SK-N-SH (cell line): ENCODE results near the gene LAGE3. TPM values are rescaled to one million over a fixed set of nuclear protein-coding genes. Genes with fewer than 3 reads are reported as not detected.
"Not testable (repeated sequence)": the region's sequence is repeated elsewhere in the genome, so short reads cannot be mapped to it uniquely, and the experiment has no call there.

Experiments used
- CTCF ChIA-PET: fragments of 300-600, 350-600 bp; formaldehyde crosslinking; extraction: SDS; loops from one replicate; lab custom pipeline; 2021; lab: Yijun Ruan, JAX
- POLR2A ChIA-PET: fragments of 350-600 bp; sonication (Branson Sonifier 250); formaldehyde crosslinking; extraction: SDS; loops from one replicate; lab custom pipeline; 2020; ENCODE audit warnings: antibody characterized with exemption, inconsistent platforms; lab: Yijun Ruan, JAX
- DNase-seq: peaks from one replicate; pipeline ENCODE4 v3.0.0; 2012
- H2AFZ ChIP-seq: fragments of 200-600 bp; sonication (generic); 2 replicates; pipeline ENCODE4 v1.8.1; 2016; ENCODE audit warnings: antibody characterized with exemption, mild to moderate bottlenecking, low read depth
- H3F3A ChIP-seq: fragments of 200-600 bp; sonication (generic); replicated peaks from 2 replicates; pipeline ENCODE3; 2016; ENCODE audit warnings: antibody characterized with exemption, mild to moderate bottlenecking; ENCODE audit not compliant: insufficient read depth
- H3K27ac ChIP-seq, 2 experiments: fragments of 200-500 bp in 1 of 2; fragments of 200-600 bp in 1 of 2; sonication (Bioruptor generic) in 1 of 2; sonication (generic), shearing (Covaris generic) in 1 of 2; 2 replicates each; pipeline versions ENCODE4 v1.5.1 to v1.6.1; 2014 to 2016; ENCODE audit warnings: low read depth in 2 of 2, inconsistent platforms in 1 of 2, low read length in 1 of 2, mild to moderate bottlenecking in 1 of 2, mixed read lengths in 1 of 2
- H3K27me3 ChIP-seq: fragments of 200-600 bp; sonication (generic), shearing (Covaris generic); 2 replicates; pipeline ENCODE4 v1.6.1; 2016; ENCODE audit warnings: mixed run types; ENCODE audit not compliant: insufficient read depth
- H3K36me3 ChIP-seq, 2 experiments: fragments of 200-500 bp in 1 of 2; fragments of 200-600 bp in 1 of 2; sonication (Bioruptor generic) in 1 of 2; sonication (generic) in 1 of 2; replicated peaks in 1 of 2; 2 replicates each; pipeline versions ENCODE3 to v1.5.1; 2014 to 2016; ENCODE audit warnings: low read length in 1 of 2, mild to moderate bottlenecking in 1 of 2; ENCODE audit not compliant: insufficient read depth in 2 of 2, control insufficient read depth in 1 of 2
- H3K4me1 ChIP-seq, 2 experiments: fragments of 200-500 bp in 1 of 2; fragments of 200-600 bp in 1 of 2; sonication (Bioruptor generic) in 1 of 2; sonication (generic), shearing (Covaris generic) in 1 of 2; 2 replicates each; pipeline versions ENCODE4 v1.5.1 to v1.6.1; 2014 to 2016; ENCODE audit warnings: low read depth in 1 of 2, low read length in 1 of 2, mixed run types in 1 of 2; ENCODE audit not compliant: insufficient read depth in 2 of 2, control insufficient read depth in 1 of 2
- H3K4me2 ChIP-seq: fragments of 200-600 bp; sonication (generic), shearing (Covaris generic); 2 replicates; pipeline ENCODE4 v1.6.1; 2017; ENCODE audit warnings: mixed run types
- H3K4me3 ChIP-seq, 2 experiments: fragments of 200-500 bp in 1 of 2; fragments of 200-600 bp in 1 of 2; sonication (Bioruptor generic) in 1 of 2; sonication (generic), shearing (Covaris generic) in 1 of 2; 2 replicates each; pipeline versions ENCODE4 v1.5.1 to v1.8.1; 2014 to 2016; ENCODE audit warnings: low read depth in 2 of 2, inconsistent platforms in 1 of 2, low read length in 1 of 2, mild to moderate bottlenecking in 1 of 2, mixed read lengths in 1 of 2, moderate library complexity in 1 of 2
- H3K79me2 ChIP-seq: fragments of 200-600 bp; sonication (generic); 2 replicates; pipeline ENCODE4 v1.8.1; 2017; ENCODE audit warnings: mild to moderate bottlenecking; ENCODE audit not compliant: insufficient read depth
- H3K9ac ChIP-seq: fragments of 200-600 bp; sonication (generic); 2 replicates; pipeline ENCODE4 v1.6.1; 2017; ENCODE audit warnings: mixed run types
- H3K9me2 ChIP-seq: fragments of 200-600 bp; sonication (generic); 2 replicates; pipeline ENCODE4 v1.6.1; 2017; ENCODE audit warnings: mixed run types
- H3K9me3 ChIP-seq: fragments of 200-600 bp; sonication (generic); 2 replicates; pipeline ENCODE4 v1.6.1; 2017; ENCODE audit warnings: mixed run types, mild to moderate bottlenecking, moderate library complexity
- H4K20me1 ChIP-seq: fragments of 200-600 bp; sonication (generic); 2 replicates; pipeline ENCODE4 v1.6.1; 2017; ENCODE audit warnings: mild to moderate bottlenecking, mixed run types; ENCODE audit not compliant: insufficient read depth
- CTCF ChIP-seq: fragments of 200-600 bp; sonication (generic); IDR thresholded peaks from 2 replicates; pipeline ENCODE4 v1.6.1; 2017; ENCODE audit warnings: antibody characterized with exemption, mild to moderate bottlenecking, moderate library complexity
- ELF1 ChIP-seq: IDR thresholded peaks from 2 replicates; pipeline ENCODE4 v1.4.0; 2012
- EZH2phosphoT487 ChIP-seq: fragments of 200-600 bp; sonication (generic); IDR thresholded peaks from 2 replicates; pipeline ENCODE4 v1.6.1; 2017; ENCODE audit warnings: low read depth, mixed run types, mild to moderate bottlenecking, antibody characterized with exemption, moderate library complexity, borderline replicate concordance
- FOXJ3 ChIP-seq: sonication (generic); formaldehyde crosslinking; IDR thresholded peaks from 2 replicates; pipeline ENCODE4 v1.5.1; 2020; ENCODE audit warnings: mild to moderate bottlenecking, missing genetic modification reagents
- MXI1 ChIP-seq: IDR thresholded peaks from 2 replicates; pipeline ENCODE4 v1.6.1; 2012; ENCODE audit warnings: mild to moderate bottlenecking, low read depth, low read length, improper control_type of control experiment
- RAD21 ChIP-seq: IDR thresholded peaks from 2 replicates; pipeline ENCODE4 v1.6.1; 2012; ENCODE audit warnings: mild to moderate bottlenecking, low read length
- REST ChIP-seq: IDR thresholded peaks from 2 replicates; pipeline ENCODE4 v1.6.1; 2012; ENCODE audit warnings: mild to moderate bottlenecking, low read depth, low read length, moderate library complexity
- RFX5 ChIP-seq: IDR thresholded peaks from 2 replicates; pipeline ENCODE4 v1.6.1; 2012; ENCODE audit warnings: mild to moderate bottlenecking, improper control_type of control experiment, low read length
- RXRA ChIP-seq: IDR thresholded peaks from 2 replicates; pipeline ENCODE4 v1.4.0; 2012; ENCODE audit warnings: low read depth, mild to moderate bottlenecking, borderline replicate concordance
- TAF1 ChIP-seq: IDR thresholded peaks from 2 replicates; pipeline ENCODE4 v1.6.1; 2012; ENCODE audit warnings: low read depth, mild to moderate bottlenecking, low read length, moderate library complexity, borderline replicate concordance
- USF1 ChIP-seq: IDR thresholded peaks from 2 replicates; pipeline ENCODE4 v1.4.0; 2012; ENCODE audit warnings: low read depth, borderline replicate concordance
- YY1 ChIP-seq: IDR thresholded peaks from 2 replicates; pipeline ENCODE4 v1.4.0; 2012; ENCODE audit warnings: low read depth, mild to moderate bottlenecking
- ZBTB33 ChIP-seq: IDR thresholded peaks from 2 replicates; pipeline ENCODE4 v1.4.0; 2012; ENCODE audit warnings: low read depth, borderline replicate concordance
- WGBS: methylation state at CpG from one replicate; pipeline ENCODE4 v1.1.6; 2017; ENCODE audit warnings: low lambda C conversion rate; 5-methylcytosine and 5-hydroxymethylcytosine counted together
- polyA plus RNA-seq, 3 experiments: library from polyadenylated mRNA; depleted of rRNA; stranded (reverse); fragments of >200 nt; gene quantifications; 2 replicates each; pipeline ENCODE4 v1.2.3, GENCODE V29; 2012

The LAGE3 gene
- polyA plus RNA-seq, 1 of the 3 experiments (the other 2 are of a cell fraction), result 37.2 TPM

GRCh38 chrX:154496591-154497137 is 17.6 kb upstream of the LAGE3 start:
- H3K4me2 ChIP-seq, H3K4me3 ChIP-seq, H3K9me2 ChIP-seq, H3K9ac ChIP-seq, H3F3A ChIP-seq, H2AFZ ChIP-seq, H3K27ac ChIP-seq, H3K79me2 ChIP-seq, DNase-seq, POLR2A ChIA-PET, H3K36me3 ChIP-seq, H3K4me1 ChIP-seq, H4K20me1 ChIP-seq, H3K9me3 ChIP-seq: not testable (repeated sequence)
- 54% methylated on average over 4 of the region's 4 CpGs for WGBS
- H3K27me3 ChIP-seq, result peaks cover 11% of the 10 kb centered on the region
- CTCF ChIA-PET, result interaction anchor here (0.6 to 1.3 kb wide), 2 partner anchors 18 to 39 kb away, joined by 3 read pairs; no protein-coding TSS in a partner anchor

- Histone ChIP-seq H2AFZ (no peak overlapping the region), H3K4me3 (no peak overlapping the region)
- CTCF ChIA-PET, result no interaction called here
Measured at GRCh38 chrX:154495472-154495922, 16.4 kb upstream of the LAGE3 start.

GRCh38 chrX:154494715-154495114 is 15.6 kb upstream of the LAGE3 start:
- H3K36me3 ChIP-seq, result no peaks in the 10 kb centered on the region
- H3K9ac ChIP-seq, result no peak overlapping the region
- H3K4me1 ChIP-seq, result peaks cover 0 to 1% of the 10 kb centered on the region in 2 experiments; a peak in 1 of 4 replicates
- H2AFZ ChIP-seq, result no peak overlapping the region
- peaks cover 2% of the 10 kb centered on the region for H3F3A ChIP-seq
- H3K79me2 ChIP-seq, result 0 out of 2 replicates have a peak, but pooled peaks cover 4% of the 10 kb centered on the region
- H4K20me1 ChIP-seq, result no peaks in the 10 kb centered on the region
- POLR2A ChIA-PET, result no interaction called here
- CTCF ChIA-PET, result no interaction called here
- no peak for DNase-seq
- H3K9me3 ChIP-seq, result no peaks in the 10 kb centered on the region
- no peaks in the 10 kb centered on the region for H3K9me2 ChIP-seq
- no peak overlapping the region for H3K4me3 ChIP-seq
- peaks cover 4% of the 10 kb centered on the region; the same call in 1 of the 2 replicates for H3K27me3 ChIP-seq
- WGBS, result 34% methylated on average over 3 of the region's 3 CpGs
- no peak overlapping the region for H3K27ac ChIP-seq
- no peak overlapping the region for H3K4me2 ChIP-seq
- TF ChIP-seq EZH2phosphoT487 (no peak), ELF1 (no peak), CTCF (no peak), USF1 (no peak), ZBTB33 (no peak), YY1 (no peak), MXI1 (no peak), TAF1 (no peak), REST (no peak), RAD21 (no peak), RXRA (no peak), RFX5 (no peak)

More at GRCh38 chrX:154495472-154495922, 16.4 kb upstream of the LAGE3 start:
- WGBS, result 40% methylated on average over 6 of the region's 6 CpGs
- no peaks in the 10 kb centered on the region for H3K79me2 ChIP-seq
- H3K36me3 ChIP-seq, result no peaks in the 10 kb centered on the region
- no peak for DNase-seq
- peaks cover 2% of the 10 kb centered on the region for H3F3A ChIP-seq
- H3K4me1 ChIP-seq, result no peaks in the 10 kb centered on the region
- H3K9me2 ChIP-seq, result no peaks in the 10 kb centered on the region
- H3K27ac ChIP-seq, result no peak overlapping the region
- H4K20me1 ChIP-seq, result no peaks in the 10 kb centered on the region
- H3K9ac ChIP-seq, result no peak overlapping the region
- TF ChIP-seq FOXJ3 (CRISPR knock-in tag), result no peak
- TF ChIP-seq, all 33 proteins: peak for 0
- POLR2A ChIA-PET, result no interaction called here
- Histone ChIP-seq H3K9me3 (no peaks in the 10 kb centered on the region), H3K4me2 (no peak overlapping the region), H3K27me3 (peaks cover 4% of the 10 kb centered on the region; the same call in 1 of the 2 replicates)
